DMS53 treated with DMSO at 0.1 percent for 48 hours (cell line): ENCODE data around the gene AK3.

Source experiments
- DNase-seq: peaks from one replicate; lab custom pipeline; 2025; ENCODE audit not compliant: unreplicated experiment; lab: John Stamatoyannopoulos, UW

Gene AK3

GRCh38 chr9:4709380-4709779 lies 31.6 kb downstream of the AK3 start:
- DNase-seq: no peak

DNA sequence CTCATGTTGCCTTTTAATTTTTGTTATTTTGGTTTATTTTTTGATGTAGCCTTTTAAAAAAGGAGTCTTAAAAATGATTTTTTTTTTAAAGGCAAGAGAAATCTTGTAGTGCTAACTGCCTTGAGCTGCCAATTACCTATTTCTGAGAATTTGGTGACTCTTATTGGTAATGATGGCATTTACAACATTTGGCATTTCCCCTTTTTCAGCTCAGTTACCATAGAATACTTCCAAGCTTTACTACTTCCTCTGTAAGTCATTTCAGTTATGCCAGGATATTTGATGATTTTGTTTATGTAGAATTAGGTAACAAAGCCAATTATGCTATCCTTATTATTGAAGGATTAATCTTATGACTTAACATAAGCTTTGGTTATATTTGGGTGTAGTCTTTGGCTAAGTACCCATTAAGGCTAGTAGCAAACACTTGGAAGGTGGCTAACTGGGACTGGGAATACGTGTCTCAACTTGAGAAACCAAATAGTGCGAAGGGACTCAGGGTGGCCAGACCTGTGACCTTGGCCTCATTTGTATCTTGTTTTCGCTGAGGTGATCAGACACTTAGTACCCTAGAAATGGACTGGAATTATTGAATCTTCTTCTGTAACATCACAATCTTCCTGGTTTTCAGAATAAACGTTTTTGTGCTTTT lies 33.9 kb downstream of the AK3 start:
- no peak for DNase-seq

GRCh38 chr9:4706021-4706420 lies 35.0 kb downstream of the AK3 start:
- no peak for DNase-seq

- no peak for DNase-seq
Measured at GRCh38 chr9:4704129-4704528, 36.9 kb downstream of the AK3 start.

GRCh38 chr9:4701526-4701925 lies 39.5 kb downstream of the AK3 start:
- DNase-seq: no peak

- no peak for DNase-seq
Measured at GRCh38 chr9:4700932-4701331, 40.1 kb downstream of the AK3 start.

DNA sequence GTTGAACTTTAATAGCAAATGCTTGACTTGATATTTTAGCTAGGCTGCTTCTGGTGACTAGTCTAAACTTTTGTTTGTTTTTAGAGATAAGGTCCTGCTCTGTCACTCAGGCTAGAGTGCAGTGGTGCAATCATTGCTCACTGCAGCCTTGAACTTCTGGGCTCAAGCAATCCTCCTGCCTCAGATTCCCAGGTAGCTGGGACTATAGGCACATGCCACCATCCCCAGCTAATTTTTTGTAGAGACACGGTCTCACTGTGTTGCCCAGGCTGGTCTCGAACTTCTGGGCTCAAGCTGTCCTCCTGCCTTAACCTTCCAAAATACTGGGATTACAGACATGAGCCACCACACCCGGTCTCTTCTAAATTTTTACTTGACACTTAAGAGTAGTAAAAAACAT lies 40.9 kb downstream of the AK3 start:
- DNase-seq: no peak

DNA sequence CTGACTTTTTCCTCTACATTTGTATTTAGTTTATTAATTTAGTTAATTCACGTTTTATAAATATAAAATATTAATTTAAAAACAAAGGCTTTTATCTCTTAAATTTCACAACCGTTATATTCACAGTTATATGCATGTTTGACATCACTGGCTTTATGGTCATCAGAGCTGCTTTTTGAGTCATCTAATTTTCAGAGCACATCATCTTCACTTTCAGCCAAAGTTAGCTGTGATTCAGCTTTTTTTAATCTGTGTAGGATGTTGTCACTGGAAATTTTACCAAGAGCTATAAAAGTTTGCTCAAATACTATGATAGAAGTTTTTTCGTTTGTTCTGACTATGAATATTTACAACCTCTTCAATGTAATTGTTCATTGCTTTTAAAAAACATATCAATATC lies 49.2 kb downstream of the AK3 start:
- no peak for DNase-seq

DNA sequence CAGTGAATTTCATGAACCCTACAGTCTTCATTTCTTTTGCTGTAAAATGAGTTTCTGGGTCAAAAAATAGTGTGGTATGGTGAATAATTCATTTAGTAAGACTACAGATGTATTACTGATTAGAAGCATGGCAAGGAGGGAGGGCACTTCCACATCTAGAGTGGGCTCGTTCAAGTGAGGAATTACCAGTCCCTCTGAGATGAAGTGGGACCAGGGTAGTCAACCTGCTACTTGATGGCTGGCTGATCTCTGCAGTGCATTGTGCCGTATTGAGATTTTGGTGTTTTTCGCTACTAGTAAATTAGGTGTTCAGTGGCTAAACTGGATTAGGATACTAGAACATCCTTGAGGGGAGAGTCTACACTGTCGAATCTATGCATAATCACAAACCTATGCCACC lies 50.9 kb downstream of the AK3 start:
- DNase-seq: no peak

- no peak for DNase-seq
Measured at GRCh38 chr9:4689687-4690104, 51.3 kb downstream of the AK3 start.

DNA sequence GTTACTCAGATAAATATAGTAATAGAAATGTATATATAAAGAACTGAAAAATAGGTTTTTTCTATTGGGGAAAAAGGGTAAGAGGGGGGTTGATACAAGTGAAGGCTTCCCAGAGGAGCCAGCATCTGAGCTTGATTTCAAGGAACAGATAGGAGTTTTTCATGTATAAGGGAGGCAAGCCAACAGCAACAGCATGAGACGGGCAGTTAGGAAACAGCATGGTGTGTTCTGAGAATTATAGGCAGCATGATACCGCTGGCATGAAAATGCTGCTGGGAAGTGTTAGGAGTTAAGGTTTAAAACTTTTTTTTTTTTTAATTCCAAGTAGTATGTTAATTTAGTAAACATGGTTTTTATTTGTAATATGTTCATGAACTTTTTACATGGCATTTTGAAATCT lies 52.0 kb downstream of the AK3 start:
- DNase-seq: no peak

- no peak for DNase-seq
Measured at GRCh38 chr9:4686584-4686983, 54.4 kb downstream of the AK3 start.

- no peak for DNase-seq
Measured at GRCh38 chr9:4686112-4686511, 54.9 kb downstream of the AK3 start.

GRCh38 chr9:4684820-4685219 lies 56.2 kb downstream of the AK3 start:
- no peak for DNase-seq

DNA sequence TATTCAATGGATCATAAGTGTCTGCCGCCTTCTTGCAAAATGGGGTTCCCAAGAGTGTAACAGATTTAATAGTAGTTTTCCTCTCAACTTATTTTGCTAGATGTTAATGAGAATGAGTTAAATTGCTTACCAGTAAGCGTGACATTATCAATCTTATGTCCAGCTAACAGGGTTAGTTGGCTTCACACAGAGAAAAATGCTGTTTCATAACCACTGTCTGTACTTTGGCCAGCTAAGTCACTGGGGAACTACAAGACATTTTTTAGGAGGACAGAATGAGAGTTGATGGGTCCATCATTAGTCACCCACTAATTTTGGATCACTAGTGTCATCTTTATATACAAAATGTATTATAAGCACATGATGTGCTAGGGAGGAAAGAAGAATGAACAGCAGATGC lies 60.3 kb downstream of the AK3 start:
- DNase-seq: no peak

- no peak for DNase-seq
Measured at GRCh38 chr9:4680173-4680525, 60.9 kb downstream of the AK3 start.

GRCh38 chr9:4679268-4680172 lies 61.5 kb downstream of the AK3 start, which contains the start of gene CDC37L1:
Gene CDC37L1 (plus strand): TSS chr9:4679569. CDS start chr9:4679768, 199 bp downstream.
- peak; percentile 50 for DNase-seq

GRCh38 chr9:4678679-4679267 lies 62.2 kb downstream of the AK3 start:
- DNase-seq: no peak

DNA sequence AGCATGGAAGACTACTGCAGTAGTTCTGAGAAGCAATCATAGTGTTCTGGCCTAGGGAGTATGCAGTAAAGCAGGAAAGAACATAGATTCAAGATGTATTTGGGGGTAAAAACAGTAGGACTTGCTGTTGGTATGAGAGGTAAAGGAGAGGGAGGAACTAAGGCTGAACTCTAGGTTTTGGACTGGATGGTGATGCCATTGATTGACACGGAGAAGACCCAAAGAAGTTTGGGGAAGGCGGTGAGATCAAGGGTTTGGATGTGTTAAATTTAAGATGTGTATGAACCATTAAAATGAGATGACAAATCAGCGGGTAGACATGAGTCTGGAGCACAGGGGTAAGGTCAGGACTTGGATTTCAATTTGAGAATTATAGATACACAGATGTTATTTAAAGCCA lies 63.6 kb downstream of the AK3 start:
- no peak for DNase-seq

- DNase-seq: no peak
Measured at GRCh38 chr9:4674783-4675182, 66.2 kb downstream of the AK3 start.

DNA sequence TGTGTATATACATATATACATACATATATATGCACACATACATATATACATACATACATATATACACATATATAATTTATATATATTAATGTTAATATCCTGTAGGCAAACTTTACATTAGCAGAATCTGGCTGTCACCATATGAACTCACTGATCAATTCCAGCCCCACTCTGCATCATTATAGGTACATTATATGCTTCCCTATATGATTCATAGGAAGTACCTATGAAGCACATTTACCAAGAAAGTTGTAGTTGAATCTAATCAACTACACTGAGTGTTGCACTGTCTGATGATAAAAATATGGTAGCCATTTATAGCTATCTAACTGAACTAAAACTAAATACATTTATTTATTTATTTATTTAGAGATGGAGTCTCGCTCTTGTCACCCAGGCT lies 69.3 kb downstream of the AK3 start:
- no peak for DNase-seq

DNA sequence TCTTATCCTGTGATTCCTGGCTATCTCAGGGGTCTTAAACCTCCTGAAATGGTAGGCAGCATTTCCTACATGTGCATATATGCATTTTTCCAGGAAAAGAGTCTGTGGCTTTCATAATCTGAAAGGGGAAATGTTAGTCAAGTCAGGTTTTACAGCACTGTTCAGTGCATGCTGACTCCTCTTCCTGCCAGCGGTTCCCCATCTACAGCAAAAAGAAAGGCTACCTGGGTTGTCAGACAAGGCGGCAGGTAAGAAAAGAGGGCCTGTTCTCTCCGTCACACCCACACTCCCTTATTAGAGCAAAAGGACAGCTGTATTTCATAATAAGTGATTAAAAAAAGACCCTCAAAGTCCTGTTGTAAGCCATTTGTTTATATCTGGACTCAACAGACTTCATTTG lies 70.4 kb downstream of the AK3 start:
- DNase-seq: no peak
